H1 (cell line): ENCODE results near the gene NEURL1. TPM values are rescaled to one million over a fixed set of nuclear protein-coding genes. Genes with fewer than 3 reads are reported as not detected.

Source experiments
- CTCF ChIA-PET: fragments of 300-600 bp; sonication (Branson Sonifier 250); formaldehyde crosslinking; loops from one replicate; lab custom pipeline; 2021; ENCODE audit not compliant: partially characterized antibody; lab: Charles Lee
- POLR2A ChIA-PET: fragments of 300-600 bp; sonication (Branson Sonifier 250); formaldehyde crosslinking; loops from one replicate; lab custom pipeline; 2021; ENCODE audit warnings: inconsistent platforms; ENCODE audit not compliant: partially characterized antibody; lab: Charles Lee
- DNase-seq, 2 experiments: peaks; one replicate each; pipeline versions ENCODE4 v3.0.0 to v3.0.0-alpha.2; 2010 to 2022; ENCODE audit warnings: low spot score in 2 of 2, low read depth in 1 of 2, mixed read lengths in 1 of 2
- FAIRE-seq: peaks from 2 replicates; lab custom pipeline; 2011; peaks lifted over from hg19 to GRCh38; lab: Jason Lieb, UNC
- H2AFZ ChIP-seq: 2 replicates; pipeline ENCODE4 v1.8.1; 2012; ENCODE audit warnings: low read length, inconsistent platforms
- H2AK5ac ChIP-seq: 2 replicates; pipeline ENCODE4 v1.6.1; 2013; ENCODE audit warnings: low read depth, low read length
- H2BK120ac ChIP-seq: replicated peaks from 2 replicates; pipeline ENCODE3; 2013; ENCODE audit warnings: low read depth, low read length, inconsistent platforms
- H2BK12ac ChIP-seq: 2 replicates; pipeline ENCODE4 v1.6.1; 2013; ENCODE audit warnings: low read depth, low read length
- H2BK15ac ChIP-seq: 2 replicates; pipeline ENCODE4 v1.6.1; 2013; ENCODE audit warnings: low read length
- H2BK20ac ChIP-seq: 2 replicates; pipeline ENCODE4 v1.6.1; 2013; ENCODE audit warnings: low read length
- H2BK5ac ChIP-seq: 2 replicates; pipeline ENCODE4 v1.6.1; 2013; ENCODE audit warnings: low read depth, low read length
- H3K14ac ChIP-seq: 2 replicates; pipeline ENCODE4 v1.6.1; 2013; ENCODE audit warnings: inconsistent platforms; ENCODE audit not compliant: insufficient read length
- H3K18ac ChIP-seq: 2 replicates; pipeline ENCODE4 v1.6.1; 2013; ENCODE audit warnings: low read length; ENCODE audit errors: extremely low read depth
- H3K23ac ChIP-seq: 2 replicates; pipeline ENCODE4 v1.6.1; 2013; ENCODE audit warnings: inconsistent platforms; ENCODE audit not compliant: insufficient read length
- H3K23me2 ChIP-seq: 2 replicates; pipeline ENCODE4 v1.6.1; 2013; ENCODE audit warnings: low read depth, low read length
- H3K27ac ChIP-seq: 2 replicates; pipeline ENCODE4 v1.6.1; 2011; ENCODE audit warnings: low read depth, low read length, inconsistent platforms
- H3K27me3 ChIP-seq, 4 experiments: replicated peaks in 1 of 4; 1 replicate in 1 of 4; 2 replicates in 3 of 4; pipeline versions ENCODE4 v1.6.1 to v1.8.1; 2011 to 2013; ENCODE audit warnings: low read length in 3 of 4, mild to moderate bottlenecking in 3 of 4, inconsistent platforms in 2 of 4, mixed read lengths in 2 of 4, moderate library complexity in 1 of 4; ENCODE audit not compliant: control insufficient read depth in 3 of 4, insufficient read depth in 3 of 4; ENCODE audit errors: extremely low read depth in 1 of 4
- H3K36me3 ChIP-seq, 4 experiments: 2 replicates each; pipeline versions ENCODE4 v1.6.1 to v1.8.1; 2011 to 2013; ENCODE audit warnings: mild to moderate bottlenecking in 4 of 4, low read length in 3 of 4, moderate library complexity in 2 of 4, control low read depth in 1 of 4, inconsistent platforms in 1 of 4; ENCODE audit not compliant: insufficient read depth in 4 of 4, control insufficient read depth in 2 of 4
- H3K4ac ChIP-seq: replicated peaks from 2 replicates; pipeline ENCODE3; 2013; ENCODE audit warnings: low read length, low read depth, mixed read lengths, inconsistent platforms; ENCODE audit not compliant: insufficient read length
- H3K4me1 ChIP-seq, 4 experiments: replicated peaks in 1 of 4; 1 replicate in 1 of 4; 2 replicates in 3 of 4; pipeline versions ENCODE4 v1.6.1 to v1.8.1; 2011 to 2013; ENCODE audit warnings: low read length in 3 of 4, inconsistent platforms in 2 of 4, mixed read lengths in 1 of 4; ENCODE audit not compliant: insufficient read depth in 4 of 4, control insufficient read depth in 3 of 4
- H3K4me2 ChIP-seq, 2 experiments: 2 replicates each; pipeline versions ENCODE4 v1.6.1 to v1.8.1; 2011 to 2013; ENCODE audit warnings: low read depth in 2 of 2, low read length in 2 of 2, control low read depth in 1 of 2, inconsistent platforms in 1 of 2, mild to moderate bottlenecking in 1 of 2; ENCODE audit not compliant: insufficient read depth in 1 of 2
- H3K4me3 ChIP-seq, 4 experiments: fragments of 200-600, 300-600 bp in 1 of 4; sonication (generic), shearing (Covaris generic), sonication (Bioruptor Twin) in 1 of 4; 2 replicates each; pipeline versions ENCODE4 v1.5.1 to v1.8.1; 2011 to 2016; ENCODE audit warnings: low read length in 4 of 4, low read depth in 3 of 4, control low read depth in 2 of 4, inconsistent platforms in 2 of 4, mild to moderate bottlenecking in 2 of 4, mixed read lengths in 1 of 4, moderate library complexity in 1 of 4; ENCODE audit not compliant: insufficient read depth in 2 of 4; ENCODE audit errors: extremely low read depth in 1 of 4
- H3K56ac ChIP-seq: replicated peaks from 2 replicates; pipeline ENCODE3; 2013; ENCODE audit warnings: low read depth, mild to moderate bottlenecking, mixed read lengths, low read length, inconsistent platforms; ENCODE audit not compliant: insufficient read length
- H3K79me1 ChIP-seq: 2 replicates; pipeline ENCODE4 v1.6.1; 2013; ENCODE audit warnings: low read depth, low read length, control low read depth
- H3K79me2 ChIP-seq, 2 experiments: 2 replicates each; pipeline versions ENCODE4 v1.6.1 to v1.8.1; 2012 to 2013; ENCODE audit warnings: low read length in 2 of 2, mild to moderate bottlenecking in 2 of 2, inconsistent platforms in 1 of 2; ENCODE audit not compliant: insufficient read depth in 2 of 2, control insufficient read depth in 1 of 2
- H3K9ac ChIP-seq, 4 experiments: replicated peaks in 1 of 4; 1 replicate in 1 of 4; 2 replicates in 3 of 4; pipeline versions ENCODE4 v1.6.1 to v1.8.1; 2011 to 2013; ENCODE audit warnings: low read depth in 3 of 4, low read length in 3 of 4, control low read depth in 2 of 4, mild to moderate bottlenecking in 2 of 4, moderate library complexity in 2 of 4, inconsistent platforms in 1 of 4; ENCODE audit errors: extremely low read depth in 1 of 4
- H3K9me3 ChIP-seq, 2 experiments: 2 replicates each; pipeline versions ENCODE4 v1.6.1 to v1.8.1; 2012 to 2013; ENCODE audit warnings: mild to moderate bottlenecking in 2 of 2, moderate library complexity in 2 of 2, control low read depth in 1 of 2, inconsistent platforms in 1 of 2, low read depth in 1 of 2, low read length in 1 of 2, mixed read lengths in 1 of 2; ENCODE audit not compliant: insufficient read depth in 2 of 2
- H4K20me1 ChIP-seq, 2 experiments: replicated peaks in 1 of 2; 2 replicates each; pipeline versions ENCODE3 to v1.8.1; 2011 to 2013; ENCODE audit warnings: inconsistent platforms in 2 of 2, low read length in 2 of 2, mild to moderate bottlenecking in 1 of 2; ENCODE audit not compliant: insufficient read depth in 2 of 2, control insufficient read depth in 1 of 2
- H4K5ac ChIP-seq: 2 replicates; pipeline ENCODE4 v1.6.1; 2013; ENCODE audit warnings: low read length, low read depth, mixed read lengths, inconsistent platforms; ENCODE audit not compliant: insufficient read length
- H4K8ac ChIP-seq: 2 replicates; pipeline ENCODE4 v1.8.0; 2013; ENCODE audit warnings: mild to moderate bottlenecking, moderate library complexity, low read length, inconsistent platforms; ENCODE audit not compliant: insufficient read depth; ENCODE audit errors: extremely low read depth
- H4K91ac ChIP-seq: replicated peaks from 2 replicates; pipeline ENCODE3; 2013; ENCODE audit warnings: low read length, mixed read lengths, inconsistent platforms; ENCODE audit not compliant: insufficient read length
- CHD1 ChIP-seq: IDR thresholded peaks from 2 replicates; pipeline ENCODE4 v1.6.1; 2012; ENCODE audit warnings: low read depth, low read length, improper control_type of control experiment
- HDAC2 ChIP-seq, 2 experiments: fragments of 300-600 bp in 1 of 2; sonication (generic) in 1 of 2; IDR thresholded peaks; 2 replicates each; pipeline ENCODE4 v1.6.1; 2011 to 2012; ENCODE audit warnings: low read depth in 2 of 2, low read length in 2 of 2, mild to moderate bottlenecking in 2 of 2, moderate library complexity in 2 of 2, borderline replicate concordance in 1 of 2, inconsistent platforms in 1 of 2
- NRF1 ChIP-seq: IDR thresholded peaks from 2 replicates; pipeline ENCODE4 v1.6.1; 2011; ENCODE audit warnings: mild to moderate bottlenecking, low read depth, low read length, improper control_type of control experiment
- RXRA ChIP-seq: IDR thresholded peaks from 2 replicates; pipeline ENCODE4 v1.6.1; 2011; ENCODE audit warnings: low read depth, mild to moderate bottlenecking, low read length, moderate library complexity; ENCODE audit not compliant: insufficient read depth
- SIRT6 ChIP-seq: IDR thresholded peaks from one replicate; pipeline ENCODE4 v1.7.1; 2012; ENCODE audit warnings: low read length, inconsistent platforms
- SIX5 ChIP-seq: IDR thresholded peaks from 2 replicates; pipeline ENCODE4 v1.6.1; 2011; ENCODE audit warnings: mild to moderate bottlenecking, low read depth, low read length
- TAF7 ChIP-seq: optimal IDR thresholded peaks from 2 replicates; pipeline ENCODE3; 2011; ENCODE audit warnings: low read depth, mild to moderate bottlenecking, inconsistent platforms, low read length, moderate library complexity, borderline replicate concordance
- TBP ChIP-seq: IDR thresholded peaks from 2 replicates; pipeline ENCODE4 v1.6.1; 2011; ENCODE audit warnings: low read depth, low read length, improper control_type of control experiment
- TCF12 ChIP-seq: IDR thresholded peaks from 2 replicates; pipeline ENCODE4 v1.6.1; 2011; ENCODE audit warnings: low read depth, mild to moderate bottlenecking, low read length
- WGBS, 2 experiments: shearing (Covaris generic) in 1 of 2; methylation state at CpG; one replicate each; pipeline versions ENCODE4 v1.1.6 to v1.1.7; 2013 to 2015; ENCODE audit warnings: low lambda C conversion rate in 2 of 2, mixed read lengths in 2 of 2, inconsistent platforms in 1 of 2, low coverage in 1 of 2, missing lambda C conversion rate in 1 of 2; ENCODE audit not compliant: insufficient replicate concordance in 2 of 2, insufficient coverage in 1 of 2, insufficient read length in 1 of 2; ENCODE audit errors: extremely low coverage in 1 of 2, missing lambda C conversion rate in 1 of 2; 5-methylcytosine and 5-hydroxymethylcytosine counted together
- long read RNA-seq, 2 experiments: library from RNA in 1 of 2; library from capped mRNA in 1 of 2; stranded (forward); transcript quantifications; one replicate each; pipeline ENCODE4 v2.0.0, GENCODE V29; 2021; ENCODE audit warnings: inconsistent platforms in 1 of 2
- polyA minus RNA-seq, 3 experiments: library from RNA; depleted of rRNA, polyadenylated mRNA; stranded (reverse); fragments of >200 nt; gene quantifications; 1 replicate in 2 of 3; 2 replicates in 1 of 3; pipeline ENCODE4 v1.2.3, GENCODE V29; 2011
- polyA plus RNA-seq, 7 experiments: library from polyadenylated mRNA; depleted of rRNA in 3 of 7; stranded (reverse) in 5 of 7; unstranded in 2 of 7; fragments of >200 nt in 5 of 7; fragments of 200-250 nt in 2 of 7; gene quantifications; 1 replicate in 5 of 7; 2 replicates in 1 of 7; 4 replicates in 1 of 7; pipeline versions ENCODE4 v1.2.1 to v1.2.3, GENCODE V29; 2011 to 2013; ENCODE audit warnings: missing spikeins in 2 of 7, mixed read lengths in 2 of 7
- total RNA-seq: library from RNA; stranded (reverse); fragmentation: NEBNext Ultra II Directional; extraction: Animal tissue kit (Norgen Biotek cat#: 25700); gene quantifications from 2 replicates; pipeline ENCODE4 v1.2.1, GENCODE V29; 2021

NEURL1 gene
- total RNA-seq, result 0.58 and 0.73 TPM in 2 replicates
- polyA plus RNA-seq (2011; rRNA removed), result 0.52 and 0.54 TPM in 2 replicates
- 0.63 TPM for polyA plus RNA-seq (2011; cell fraction: cytosol; rRNA removed)
- 1.5 TPM for polyA plus RNA-seq (2011; cell fraction: nucleus; rRNA removed)
- polyA plus RNA-seq (2012, experiment 1 of 2), result 0.19 to 0.70 TPM (median 0.36 TPM) in 4 replicates
- 0.28 TPM for polyA plus RNA-seq (2012, experiment 2 of 2)
- polyA plus RNA-seq (2013, experiment 1 of 2), result 0.61 TPM
- polyA plus RNA-seq (2013, experiment 2 of 2), result 0.39 TPM
- 0.09 and 0.15 TPM in 2 replicates for polyA minus RNA-seq (2011; rRNA and poly(A)+ RNA removed)
- polyA minus RNA-seq (2011; cell fraction: cytosol; rRNA and poly(A)+ RNA removed), result not detected
- 0.80 TPM for polyA minus RNA-seq (2011; cell fraction: nucleus; rRNA and poly(A)+ RNA removed)
- long read RNA-seq, experiment 1, result 0 reads
- long read RNA-seq, experiment 2, result 0 reads

- Histone ChIP-seq H3K36me3 (no peaks in the 10 kb centered on the region), H4K91ac (no peak within 1 kb of the TSS), H3K23me2 (peaks cover 11% of the 10 kb centered on the region), H3K9me3 (no peaks in the 10 kb centered on the region), H4K5ac (no peak within 1 kb of the TSS), H3K56ac (no peak within 1 kb of the TSS), H2AFZ (no peak within 1 kb of the TSS), H3K4me3 (peak within 1 kb of the TSS; percentile 25 to 71 (median 45)), H2BK12ac (no peak within 1 kb of the TSS), H3K18ac (no peak within 1 kb of the TSS; the same call in 1 of the 2 replicates), H3K4me1 (peaks cover 0 to 4% (median 3%) of the 10 kb centered on the region in 4 experiments; a peak in 5 of 7 replicates), H3K27me3 (peaks cover 8 to 36% (median 28%) of the 10 kb centered on the region in 4 experiments), H3K79me1 (no peaks in the 10 kb centered on the region), H2BK20ac (no peak within 1 kb of the TSS), H4K8ac (no peak within 1 kb of the TSS), H4K20me1 (no peaks in the 10 kb centered on the region), H3K79me2 (no peaks in the 10 kb centered on the region), H3K27ac (no peak within 1 kb of the TSS), H3K4me2 (peak within 1 kb of the TSS; percentile 60 to 99), H2BK15ac (no peak within 1 kb of the TSS), H3K23ac (no peak within 1 kb of the TSS), H2BK5ac (no peak within 1 kb of the TSS), H2BK120ac (no peak within 1 kb of the TSS), H3K14ac (no peak within 1 kb of the TSS), H2AK5ac (no peak within 1 kb of the TSS), H3K9ac (peak within 1 kb of the TSS in 1 of 4 experiments; percentile 9; a peak in 1 of 7 replicates), H3K4ac (no peak within 1 kb of the TSS)
- DNase-seq (peak in 1 of 2 experiments; percentile 73), FAIRE-seq (no peak)
- POLR2A ChIA-PET, result interaction anchor here (1.0 to 1.5 kb wide), 2 partner anchors 17 to 98 kb away, joined by 3 to 5 read pairs; partner anchors contain the start of genes ATP5MK and PDCD11
- CTCF ChIA-PET, result interaction anchor here (0.7 to 4.6 kb wide), 15 partner anchors 8 to 109 kb away, joined by 3 to 24 read pairs (median 4); no protein-coding TSS in a partner anchor
- 2% methylated on average over 36 of the region's 65 CpGs; no CpG with 5 or more reads in 1 of the 2 experiments for WGBS, 2 experiments
- no peak for TF ChIP-seq TAF7
- no peak for TF ChIP-seq TCF12
- no peak for TF ChIP-seq SIX5
- no peak for TF ChIP-seq RXRA
- peak; percentile 24; the same call in 1 of the 2 replicates for TF ChIP-seq TBP
- TF ChIP-seq HDAC2 (IDR thresholded peaks at IDR 0.05; ENCODE audit: borderline replicate concordance in 1 of 2, low read depth in 2 of 2, low read length in 2 of 2), result no peak
- TF ChIP-seq CHD1, result no peak
- 0 out of 2 replicates have a peak, but pooled peaks have one; percentile 10 for TF ChIP-seq NRF1
- no peak for TF ChIP-seq SIRT6
Observed at GRCh38 chr10:103493362-103493915, at the start of gene NEURL1. TSS of gene NEURL1 (plus strand) at chr10:103493705. CDS start at chr10:103494388, 683 bp downstream.
